Measurements from ENCODE around the gene STK32B. TPM values are rescaled to one million over a fixed set of nuclear protein-coding genes. Genes with fewer than 3 reads are reported as not detected.

Gene STK32B
- total and polyA plus RNA-seq, 2 donors (not counting 3 experiments of a cell fraction or from before 2014, with no cell fraction given) = 5.6 to 7.8 TPM

DNA sequence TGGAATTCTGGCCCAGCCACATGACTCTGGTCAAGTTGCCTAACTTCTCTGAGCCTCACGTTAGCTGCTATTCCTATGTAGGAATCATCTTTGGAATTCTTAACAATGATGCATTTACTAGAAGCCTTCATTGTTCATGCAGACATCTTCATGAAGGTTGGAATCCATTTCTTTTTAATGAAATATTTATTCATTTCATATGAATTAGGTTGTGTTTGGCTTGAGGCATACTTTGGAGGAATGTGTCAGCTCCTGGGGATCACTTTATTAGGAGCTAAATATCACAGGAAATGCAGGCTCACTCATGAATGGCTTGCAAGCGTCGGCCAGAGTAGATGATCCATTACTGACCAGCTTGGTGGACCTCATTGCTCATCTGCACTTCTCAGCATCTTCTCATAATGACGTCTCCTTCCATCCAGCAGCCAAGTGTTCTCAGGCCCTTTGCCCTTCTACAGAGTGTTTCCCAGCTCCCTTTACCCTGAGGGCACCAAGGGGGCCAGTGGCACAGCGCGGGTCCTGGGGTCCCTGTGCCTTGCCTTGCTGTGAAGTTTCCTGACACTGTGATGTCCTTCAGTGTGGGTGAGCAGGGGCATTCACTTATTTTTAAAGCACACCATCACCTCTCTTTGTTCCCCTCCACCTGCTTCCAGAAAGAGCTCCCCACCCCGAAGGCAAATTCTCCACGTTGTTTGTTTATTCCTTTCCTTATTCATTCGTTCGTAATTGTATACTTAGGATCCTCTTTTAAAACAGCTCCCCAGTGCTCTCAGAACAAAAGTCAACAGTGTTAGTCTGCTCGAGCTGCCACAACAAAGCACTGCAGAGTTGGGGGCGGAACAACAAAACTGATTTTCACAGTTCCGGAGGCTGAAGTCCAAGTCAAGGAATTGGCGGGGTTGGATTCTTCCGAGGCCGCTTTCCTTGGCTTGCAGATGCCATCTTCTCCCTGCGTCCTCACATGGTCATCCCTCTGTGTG, 106.8 kb downstream of the STK32B start:
- no peaks in the 10 kb centered on the region for H3K4me1 ChIP-seq (ENCODE audit: control insufficient read depth, extremely low read depth, insufficient read depth, low read length)
- no peak overlapping the region for H3K4me3 ChIP-seq (replicated peaks in 1 of 3; ENCODE audit: insufficient read depth in 1 of 3, low read depth in 1 of 3, low read length in 3 of 3)
- no peaks in the 10 kb centered on the region for H3K36me3 ChIP-seq (ENCODE audit: control insufficient read depth in 2 of 2, extremely low read depth in 1 of 2, insufficient read depth in 2 of 2, low read length in 2 of 2)
- H3K9ac ChIP-seq (replicated peaks; ENCODE audit: extremely low read depth, insufficient read depth, low read length) = no peak overlapping the region
- TF ChIP-seq EZH2 (IDR thresholded peaks at IDR 0.05; ENCODE audit: borderline replicate concordance, low read depth, low read length, severe bottlenecking) (no peak), JUN (IDR thresholded peaks at IDR 0.05; ENCODE audit: borderline replicate concordance, insufficient read depth, insufficient read length, low read depth) (no peak), GATA2 (IDR thresholded peaks at IDR 0.05; ENCODE audit: insufficient read depth, insufficient read length, low read depth, low read length) (no peak)
- TF ChIP-seq, protein P1, sequence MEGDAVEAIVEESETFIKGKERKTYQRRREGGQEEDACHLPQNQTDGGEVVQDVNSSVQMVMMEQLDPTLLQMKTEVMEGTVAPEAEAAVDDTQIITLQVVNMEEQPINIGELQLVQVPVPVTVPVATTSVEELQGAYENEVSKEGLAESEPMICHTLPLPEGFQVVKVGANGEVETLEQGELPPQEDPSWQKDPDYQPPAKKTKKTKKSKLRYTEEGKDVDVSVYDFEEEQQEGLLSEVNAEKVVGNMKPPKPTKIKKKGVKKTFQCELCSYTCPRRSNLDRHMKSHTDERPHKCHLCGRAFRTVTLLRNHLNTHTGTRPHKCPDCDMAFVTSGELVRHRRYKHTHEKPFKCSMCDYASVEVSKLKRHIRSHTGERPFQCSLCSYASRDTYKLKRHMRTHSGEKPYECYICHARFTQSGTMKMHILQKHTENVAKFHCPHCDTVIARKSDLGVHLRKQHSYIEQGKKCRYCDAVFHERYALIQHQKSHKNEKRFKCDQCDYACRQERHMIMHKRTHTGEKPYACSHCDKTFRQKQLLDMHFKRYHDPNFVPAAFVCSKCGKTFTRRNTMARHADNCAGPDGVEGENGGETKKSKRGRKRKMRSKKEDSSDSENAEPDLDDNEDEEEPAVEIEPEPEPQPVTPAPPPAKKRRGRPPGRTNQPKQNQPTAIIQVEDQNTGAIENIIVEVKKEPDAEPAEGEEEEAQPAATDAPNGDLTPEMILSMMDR (IDR thresholded peaks at IDR 0.05; ENCODE audit: extremely low read depth in 1 of 2, insufficient read depth in 1 of 2, low read depth in 1 of 2, low read length in 2 of 2) = no peak
- H3K27ac ChIP-seq (ENCODE audit: insufficient read depth, low read depth, low read length) = no peak overlapping the region
- DNase-seq (ENCODE audit: low read depth, low spot score) (no peak), FAIRE-seq (no peak)
- H3K27me3 ChIP-seq (ENCODE audit: control insufficient read depth in 2 of 2, insufficient read depth in 2 of 2, low read length in 2 of 2) = no peaks in the 10 kb centered on the region
- no peaks in the 10 kb centered on the region for H3K79me2 ChIP-seq (ENCODE audit: control insufficient read depth, insufficient read depth, low read length)
- intact Hi-C loops (cut with micrococcal nuclease) = no loop called here
- H4K20me1 ChIP-seq (replicated peaks; ENCODE audit: control insufficient read depth, extremely low read depth, insufficient read depth, low read length) = no peaks in the 10 kb centered on the region
- ChIA-PET CTCF (interaction anchor here (1.6 kb wide), 1 partner anchor 8 kb away, joined by 4 read pairs; no protein-coding TSS in a partner anchor), POLR2A (no interaction called here)
- no TSS peak for BruUV-seq (replicated peaks)
- H3K4me2 ChIP-seq (ENCODE audit: insufficient read depth, low read length) = no peak overlapping the region
- H3K9me3 ChIP-seq (replicated peaks; ENCODE audit: control insufficient read depth, insufficient read depth, low read length) = no peaks in the 10 kb centered on the region
- H2AFZ ChIP-seq (ENCODE audit: low read depth, low read length) = no peak overlapping the region
- no peaks in the 10 kb centered on the region for H3K9me1 ChIP-seq (replicated peaks; ENCODE audit: control insufficient read depth, extremely low read depth, insufficient read depth, low read length)
- dilution Hi-C loops (cut with MboI; ENCODE audit: extremely low pct_ligation_motif_present, low sequenced_read_pairs) = no loop called here

Data from endothelial cell of umbilical vein (primary cell).